ENCODE data around the gene SIGLECL1. TPM values are rescaled to one million over a fixed set of nuclear protein-coding genes. Genes with fewer than 3 reads are reported as not detected.
A peak's percentile ranks its signal among the peaks of the same experiment; 100 is the strongest.

Gene SIGLECL1
- total RNA-seq, 2 donors from 2014 or later: not detected

- H3K9me3 ChIP-seq (ENCODE audit: control insufficient read depth, low read length, poor library complexity, severe bottlenecking): no peaks in the 10 kb centered on the region
- ATAC-seq (no peak), DNase-seq (no peak)
- no peak overlapping the region for H3K4me3 Mint-ChIP-seq
- peaks cover 6% of the 10 kb centered on the region for H3K4me1 Mint-ChIP-seq
- peaks cover 40% of the 10 kb centered on the region for H3K27me3 Mint-ChIP-seq
- peaks cover 3% of the 10 kb centered on the region for H3K36me3 Mint-ChIP-seq (ENCODE audit: low read depth)
- H3K27ac Mint-ChIP-seq: peak overlapping the region; percentile 39
These were observed 7.6 kb downstream of the SIGLECL1 start for GRCh38 chr19:51258165-51259160.

GRCh38 chr19:51259348-51260245, 8.7 kb downstream of the SIGLECL1 start:
- Mint-ChIP-seq H3K27ac (no peak overlapping the region), H3K36me3 (ENCODE audit: low read depth) (peaks cover 6% of the 10 kb centered on the region), H3K4me1 (peaks cover 9% of the 10 kb centered on the region), H3K4me3 (no peak overlapping the region), H3K27me3 (peaks cover 52% of the 10 kb centered on the region)
- DNase-seq (no peak), ATAC-seq (no peak)
- H3K9me3 ChIP-seq (ENCODE audit: control insufficient read depth, low read length, poor library complexity, severe bottlenecking): no peaks in the 10 kb centered on the region

GRCh38 chr19:51263808-51264207, 12.9 kb downstream of the SIGLECL1 start:
- Mint-ChIP-seq H3K4me1 (peaks cover 3% of the 10 kb centered on the region), H3K27ac (no peak overlapping the region), H3K36me3 (ENCODE audit: low read depth) (peaks cover 3% of the 10 kb centered on the region), H3K27me3 (peaks cover 63% of the 10 kb centered on the region), H3K4me3 (no peak overlapping the region)
- no peaks in the 10 kb centered on the region for H3K9me3 ChIP-seq (ENCODE audit: control insufficient read depth, low read length, poor library complexity, severe bottlenecking)
- no peak for DNase-seq
- no peak for ATAC-seq

DNA sequence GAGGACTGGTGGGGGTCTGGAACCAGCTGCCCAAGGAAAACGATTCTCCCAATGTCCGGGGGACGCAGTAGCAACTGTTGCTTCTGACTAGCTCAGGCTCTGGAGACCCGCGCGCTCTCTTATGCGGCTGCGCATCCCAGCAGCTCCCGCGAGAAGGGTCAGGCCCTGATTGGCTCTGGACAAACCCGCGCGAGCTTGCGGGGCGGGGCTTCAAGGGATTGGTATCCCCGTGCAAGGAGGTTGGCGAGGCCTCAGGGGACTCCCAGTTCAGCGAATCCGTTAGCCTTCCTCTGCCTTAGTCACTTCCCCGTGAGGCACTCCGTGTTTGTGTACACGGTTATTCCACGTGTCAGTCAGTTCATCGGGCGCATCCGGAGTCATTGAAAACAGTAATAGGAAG, 20.2 kb downstream of the SIGLECL1 start:
- H3K4me1 Mint-ChIP-seq: peaks cover 3% of the 10 kb centered on the region
- no peaks in the 10 kb centered on the region for H3K9me3 ChIP-seq (ENCODE audit: control insufficient read depth, low read length, poor library complexity, severe bottlenecking)
- DNase-seq (no peak), ATAC-seq (no peak)
- no peak overlapping the region for H3K27ac Mint-ChIP-seq
- H3K27me3 Mint-ChIP-seq: peaks cover 45% of the 10 kb centered on the region
- H3K4me3 Mint-ChIP-seq: no peak overlapping the region
- no peaks in the 10 kb centered on the region for H3K36me3 Mint-ChIP-seq (ENCODE audit: low read depth)

DNA sequence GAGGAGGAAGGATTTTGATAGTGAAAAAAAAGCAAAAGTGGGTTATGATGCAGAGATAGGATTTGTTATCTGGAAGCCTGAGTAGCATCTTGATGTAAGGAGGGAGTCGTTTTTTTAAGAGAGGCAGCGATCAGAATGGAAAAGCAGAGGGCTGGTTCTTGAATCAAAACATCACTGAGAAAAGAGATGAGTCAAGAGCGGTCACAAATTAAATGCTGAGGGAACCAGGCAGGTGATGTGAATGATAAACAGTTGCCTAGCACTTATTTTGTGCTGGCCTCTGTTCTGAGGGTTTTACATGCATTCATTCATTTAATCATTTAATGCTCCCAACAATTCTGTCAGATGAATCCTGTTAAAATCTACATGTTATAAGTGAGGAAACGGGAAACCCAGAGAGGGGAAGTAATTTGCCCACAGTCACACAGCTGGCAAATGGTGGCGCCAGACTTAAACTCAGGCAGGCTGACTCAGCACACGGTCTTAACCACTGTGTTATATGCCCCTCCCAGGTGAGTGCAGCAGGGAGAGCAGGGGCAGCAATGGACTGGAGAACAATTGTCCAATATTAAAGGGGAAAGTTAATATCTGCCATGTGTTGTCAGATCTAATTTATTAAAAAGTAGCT, 21.4 kb downstream of the SIGLECL1 start:
- Mint-ChIP-seq H3K4me3 (no peak overlapping the region), H3K27me3 (peaks cover 45% of the 10 kb centered on the region), H3K4me1 (peaks cover 3% of the 10 kb centered on the region), H3K36me3 (ENCODE audit: low read depth) (no peaks in the 10 kb centered on the region), H3K27ac (no peak overlapping the region)
- no peaks in the 10 kb centered on the region for H3K9me3 ChIP-seq (ENCODE audit: control insufficient read depth, low read length, poor library complexity, severe bottlenecking)
- DNase-seq (no peak), ATAC-seq (no peak)

- Mint-ChIP-seq H3K4me3 (no peak overlapping the region), H3K27ac (no peak overlapping the region), H3K36me3 (ENCODE audit: low read depth) (peaks cover 2% of the 10 kb centered on the region), H3K4me1 (peaks cover 3% of the 10 kb centered on the region), H3K27me3 (peaks cover 43% of the 10 kb centered on the region)
- H3K9me3 ChIP-seq (ENCODE audit: control insufficient read depth, low read length, poor library complexity, severe bottlenecking): no peaks in the 10 kb centered on the region
- no peak for DNase-seq
- no peak for ATAC-seq
These were observed 23.3 kb downstream of the SIGLECL1 start for GRCh38 chr19:51274049-51274770.

- no peak for ATAC-seq
- no peak for DNase-seq
These were observed 26.2 kb downstream of the SIGLECL1 start for GRCh38 chr19:51277112-51277511.

DNA sequence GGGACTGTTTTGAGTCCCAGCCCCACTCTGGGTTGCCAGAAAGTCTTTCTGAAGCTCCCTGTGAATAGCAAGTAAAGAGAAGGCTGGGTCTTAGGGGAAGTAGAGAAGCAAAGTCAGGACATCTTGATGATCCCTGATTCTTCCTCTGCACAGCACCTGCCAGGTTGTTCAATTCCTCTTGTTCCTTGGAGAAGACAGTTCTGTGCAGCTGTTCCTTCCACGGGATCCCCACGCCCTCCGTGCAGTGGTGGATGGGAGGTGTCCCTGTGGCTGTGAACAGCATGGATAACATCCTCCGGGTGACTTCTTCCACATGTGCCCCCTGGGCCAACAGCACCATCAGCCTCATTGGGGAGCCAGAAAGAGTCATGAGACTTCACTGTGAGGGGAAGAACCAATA, 31.5 kb downstream of the SIGLECL1 start:
- ATAC-seq (no peak), DNase-seq (no peak)
- Mint-ChIP-seq H3K36me3 (ENCODE audit: low read depth) (peaks cover 2% of the 10 kb centered on the region), H3K27ac (no peak overlapping the region), H3K4me1 (no peaks in the 10 kb centered on the region), H3K4me3 (no peak overlapping the region), H3K27me3 (peaks cover 8% of the 10 kb centered on the region)
- H3K9me3 ChIP-seq (ENCODE audit: control insufficient read depth, low read length, poor library complexity, severe bottlenecking): no peaks in the 10 kb centered on the region

More at GRCh38 chr19:51277112-51277511, 26.2 kb downstream of the SIGLECL1 start:
- Mint-ChIP-seq H3K4me1 (peaks cover under 1% of the 10 kb centered on the region), H3K36me3 (ENCODE audit: low read depth) (peaks cover 2% of the 10 kb centered on the region), H3K4me3 (no peak overlapping the region), H3K27ac (no peak overlapping the region), H3K27me3 (peaks cover 28% of the 10 kb centered on the region)
- H3K9me3 ChIP-seq (ENCODE audit: control insufficient read depth, low read length, poor library complexity, severe bottlenecking): no peaks in the 10 kb centered on the region

DNA sequence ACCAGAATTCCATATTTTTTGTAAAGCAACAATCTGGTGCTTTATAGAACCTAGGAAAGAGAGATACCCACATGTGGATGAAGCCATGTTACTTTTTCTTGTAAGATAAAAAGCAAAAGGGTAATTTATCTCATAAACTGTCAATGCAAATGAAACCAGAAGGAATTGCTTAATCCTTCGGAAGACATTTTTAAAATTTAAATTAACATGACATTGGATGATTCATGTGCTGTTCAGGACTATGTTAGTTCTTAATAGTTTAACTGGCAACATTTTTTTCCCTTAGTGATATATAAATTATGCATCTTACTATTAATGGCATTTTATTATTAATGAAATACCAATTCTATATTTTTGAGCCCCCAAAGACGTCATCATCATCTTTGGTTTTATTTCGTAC, 34.8 kb downstream of the SIGLECL1 start:
- Mint-ChIP-seq H3K36me3 (ENCODE audit: low read depth) (no peaks in the 10 kb centered on the region), H3K4me3 (no peak overlapping the region)
- no peak for ATAC-seq

GRCh38 chr19:51289635-51290034, 38.8 kb downstream of the SIGLECL1 start:
- no peaks in the 10 kb centered on the region for H3K36me3 Mint-ChIP-seq (ENCODE audit: low read depth)
- no peaks in the 10 kb centered on the region for H3K4me1 Mint-ChIP-seq
- no peak for ATAC-seq
- no peak for DNase-seq
- peaks cover 34% of the 10 kb centered on the region for H3K27me3 Mint-ChIP-seq
- H3K4me3 Mint-ChIP-seq: no peak overlapping the region
- no peak overlapping the region for H3K27ac Mint-ChIP-seq
- H3K9me3 ChIP-seq (ENCODE audit: control insufficient read depth, low read length, poor library complexity, severe bottlenecking): no peaks in the 10 kb centered on the region

More for the DNA sequence above, 34.8 kb downstream of the SIGLECL1 start:
- H3K9me3 ChIP-seq (ENCODE audit: control insufficient read depth, low read length, poor library complexity, severe bottlenecking): no peaks in the 10 kb centered on the region
- Mint-ChIP-seq H3K27ac (no peak overlapping the region), H3K27me3 (peaks cover 12% of the 10 kb centered on the region), H3K4me1 (no peaks in the 10 kb centered on the region)
- no peak for DNase-seq

DNA sequence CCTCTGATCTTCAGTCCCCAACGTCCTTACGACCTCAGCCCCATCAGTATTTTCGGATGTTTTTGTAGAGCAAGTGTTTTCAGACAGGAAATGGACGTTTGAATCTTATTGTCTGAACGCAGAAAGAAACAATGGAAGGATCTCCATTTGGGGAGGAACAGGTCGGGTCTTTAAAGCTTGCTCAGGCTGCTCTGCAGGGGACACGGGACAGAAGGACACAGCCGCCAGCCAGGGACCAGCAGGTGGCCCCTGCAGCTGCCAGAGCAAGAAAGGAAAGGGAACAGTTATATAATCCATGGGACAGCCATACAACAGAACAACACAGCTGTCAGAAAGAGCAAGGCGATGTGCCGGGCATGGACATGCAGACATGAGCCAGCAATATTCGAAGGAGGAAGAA, 42.1 kb downstream of the SIGLECL1 start:
- H3K9me3 ChIP-seq (ENCODE audit: control insufficient read depth, low read length, poor library complexity, severe bottlenecking): no peaks in the 10 kb centered on the region
- Mint-ChIP-seq H3K27me3 (peaks cover 54% of the 10 kb centered on the region), H3K4me1 (peaks cover 3% of the 10 kb centered on the region), H3K27ac (no peak overlapping the region), H3K36me3 (ENCODE audit: low read depth) (no peaks in the 10 kb centered on the region), H3K4me3 (no peak overlapping the region)
- ATAC-seq (no peak), DNase-seq (no peak)

DNA sequence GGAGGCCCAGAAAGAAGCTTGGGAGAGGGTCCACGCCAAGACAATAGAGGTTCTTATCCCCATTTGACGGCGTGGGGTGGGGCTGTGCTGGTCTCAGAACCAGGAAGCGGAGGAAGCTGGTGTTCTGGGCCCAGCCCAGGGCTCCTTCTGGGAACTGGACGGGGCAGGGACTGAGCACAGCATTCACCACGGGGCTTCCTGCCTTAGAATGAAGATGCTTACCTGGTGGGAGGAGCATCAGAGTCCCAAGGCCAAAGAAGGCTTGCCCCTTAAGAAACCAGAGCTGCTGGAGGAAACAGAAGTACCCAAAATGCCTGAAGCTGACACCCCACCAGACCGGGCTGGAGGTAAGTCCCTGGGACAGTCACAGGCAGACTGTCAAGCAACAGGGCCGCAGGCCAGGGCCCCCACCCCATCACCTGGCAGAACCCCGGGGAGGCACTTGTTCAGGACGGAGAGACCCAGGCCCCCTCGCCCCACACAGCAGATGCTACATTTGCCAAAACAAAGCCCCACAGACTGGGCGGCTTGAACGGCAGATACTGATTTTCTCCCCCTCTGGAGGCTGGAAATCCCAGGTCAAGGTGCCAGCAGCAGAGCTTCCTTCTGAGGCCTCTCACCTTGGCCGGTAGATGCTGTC, 42.8 kb downstream of the SIGLECL1 start:
- H3K9me3 ChIP-seq (ENCODE audit: control insufficient read depth, low read length, poor library complexity, severe bottlenecking): no peaks in the 10 kb centered on the region
- H3K36me3 Mint-ChIP-seq (ENCODE audit: low read depth): no peaks in the 10 kb centered on the region
- peaks cover 60% of the 10 kb centered on the region for H3K27me3 Mint-ChIP-seq
- H3K4me3 Mint-ChIP-seq: no peak overlapping the region
- ATAC-seq (no peak), DNase-seq (no peak)
- H3K4me1 Mint-ChIP-seq: peaks cover 3% of the 10 kb centered on the region
- no peak overlapping the region for H3K27ac Mint-ChIP-seq
